B cell (primary cell): ENCODE results near the gene RREB1. TPM values are rescaled to one million over a fixed set of nuclear protein-coding genes. Genes with fewer than 3 reads are reported as not detected.

Experiments used
- ATAC-seq: fragments of 200-7000 bp; cut with Tn5 transposase; one replicate; pipeline ENCODE4 v1.10.0; 2021; ENCODE audit warnings: low read depth, mild to moderate bottlenecking, moderate number of reproducible peaks, moderate library complexity
- CTCF ChIA-PET: fragments of 350-600 bp; sonication (Branson Sonifier 250); formaldehyde crosslinking; loops from one replicate; lab custom pipeline; 2021; ENCODE audit warnings: antibody characterized with exemption, inconsistent platforms; lab: Charles Lee
- POLR2A ChIA-PET: fragments of 350-600 bp; sonication (Branson Sonifier 250); formaldehyde crosslinking; loops from one replicate; lab custom pipeline; 2021; ENCODE audit warnings: antibody characterized with exemption; lab: Charles Lee
- DNase-seq: peaks from one replicate; pipeline ENCODE4 v3.0.0; 2013
- H2AFZ ChIP-seq: 2 replicates; pipeline ENCODE4 v1.6.1; 2012; ENCODE audit warnings: mild to moderate bottlenecking, low read depth, low read length; ENCODE audit not compliant: insufficient read depth, poor library complexity, severe bottlenecking
- H3K27ac ChIP-seq, 2 donors: 1 replicate in 1 of 2; 2 replicates in 1 of 2; pipeline ENCODE4 v1.5.1; 2012 to 2013; ENCODE audit warnings: low read length in 2 of 2, mild to moderate bottlenecking in 2 of 2, moderate library complexity in 1 of 2
- H3K27me3 ChIP-seq, 4 experiments: fragments of 200-600 bp in 1 of 4; sonication (generic) in 1 of 4; replicated peaks in 1 of 4; 1 replicate in 2 of 4; 2 replicates in 2 of 4; pipeline versions ENCODE4 v1.6.1 to v1.7.0; 2013 to 2016; ENCODE audit warnings: low read length in 3 of 4, mild to moderate bottlenecking in 2 of 4, mixed read lengths in 1 of 4, moderate library complexity in 1 of 4; ENCODE audit not compliant: insufficient read depth in 4 of 4, control insufficient read depth in 3 of 4; ENCODE audit errors: control extremely low read depth in 1 of 4
- H3K36me3 ChIP-seq, 2 experiments: replicated peaks in 1 of 2; 1 replicate in 1 of 2; 2 replicates in 1 of 2; pipeline versions ENCODE4 v1.6.1 to v1.7.1; 2013; ENCODE audit warnings: low read length in 1 of 2; ENCODE audit not compliant: insufficient read depth in 2 of 2, control insufficient read depth in 1 of 2; ENCODE audit errors: control extremely low read depth in 1 of 2, extremely low read depth in 1 of 2
- H3K4me1 ChIP-seq, 2 donors: fragments of 200-600 bp in 1 of 2; sonication (generic) in 1 of 2; 1 replicate in 1 of 2; 2 replicates in 1 of 2; pipeline versions ENCODE4 v1.5.1 to v1.6.1; 2013 to 2017; ENCODE audit warnings: low read length in 2 of 2; ENCODE audit not compliant: control insufficient read depth in 2 of 2, insufficient read depth in 2 of 2
- H3K4me2 ChIP-seq: replicated peaks from 2 replicates; pipeline ENCODE3; 2012; ENCODE audit warnings: mild to moderate bottlenecking, low read depth, low read length; ENCODE audit not compliant: poor library complexity, severe bottlenecking
- H3K4me3 ChIP-seq, 5 experiments: fragments of 200-600 bp in 1 of 5; sonication (generic) in 1 of 5; 1 replicate in 3 of 5; 2 replicates in 2 of 5; pipeline versions ENCODE4 v1.5.1 to v1.7.0; 2011 to 2016; ENCODE audit warnings: low read length in 4 of 5, mild to moderate bottlenecking in 4 of 5, low read depth in 2 of 5, control low read depth in 1 of 5, moderate library complexity in 1 of 5; ENCODE audit not compliant: insufficient read depth in 1 of 5; ENCODE audit errors: control extremely low read depth in 1 of 5, extremely low read depth in 1 of 5
- H3K79me2 ChIP-seq: fragments of 200-600 bp; sonication (generic); one replicate; pipeline ENCODE4 v1.6.0; 2016; ENCODE audit warnings: low read length; ENCODE audit not compliant: control insufficient read depth, insufficient read depth
- H3K9ac ChIP-seq: fragments of 200-600 bp; sonication (generic); 2 replicates; pipeline ENCODE4 v1.6.1; 2017; ENCODE audit warnings: mild to moderate bottlenecking, low read length, moderate library complexity
- H3K9me3 ChIP-seq, 3 donors: one replicate each; pipeline versions ENCODE4 v1.6.1 to v1.7.1; 2013; ENCODE audit warnings: low read length in 2 of 3; ENCODE audit not compliant: control insufficient read depth in 2 of 3, insufficient read depth in 1 of 3; ENCODE audit errors: control extremely low read depth in 1 of 3
- H4K20me1 ChIP-seq: 2 replicates; pipeline ENCODE4 v1.6.0; 2012; ENCODE audit warnings: mild to moderate bottlenecking, low read length; ENCODE audit not compliant: insufficient read depth, control insufficient read depth, poor library complexity, severe bottlenecking
- H3K27ac Mint-ChIP-seq: one replicate; pipeline ENCODE4 v1.8.0; 2021; ENCODE audit warnings: mixed read lengths
- H3K27me3 Mint-ChIP-seq: one replicate; pipeline ENCODE4 v1.8.0; 2021; ENCODE audit warnings: mixed read lengths
- H3K4me1 Mint-ChIP-seq: one replicate; pipeline ENCODE4 v1.8.0; 2021; ENCODE audit warnings: mixed read lengths
- H3K4me3 Mint-ChIP-seq: one replicate; pipeline ENCODE4 v1.8.0; 2021; ENCODE audit warnings: mixed read lengths
- H3K9me3 Mint-ChIP-seq: one replicate; pipeline ENCODE4 v1.8.0; 2022; ENCODE audit warnings: mixed read lengths; ENCODE audit not compliant: insufficient read depth
- EZH2 ChIP-seq: IDR thresholded peaks from 2 replicates; pipeline ENCODE4 v1.6.1; 2012; ENCODE audit warnings: borderline replicate concordance, low read depth, mild to moderate bottlenecking, moderate library complexity, low read length; ENCODE audit not compliant: insufficient read depth, poor library complexity, severe bottlenecking
- WGBS: methylation state at CpG from one replicate; pipeline ENCODE4 v1.1.5; 2013; ENCODE audit warnings: missing lambda C conversion rate; ENCODE audit not compliant: insufficient coverage; 5-methylcytosine and 5-hydroxymethylcytosine counted together
- intact Hi-C: fragments of 100-400 bp; cut with micrococcal nuclease; formaldehyde crosslinking; loops from one replicate; pipeline ENCODE4 v1.10.0; 2022
- polyA plus RNA-seq: library from polyadenylated mRNA; depleted of rRNA; stranded (reverse); fragments of >200 nt; gene quantifications from 2 replicates; pipeline ENCODE4 v1.2.3, GENCODE V29; 2012
- total RNA-seq, 2 donors: library from RNA; stranded (reverse); fragments of 120-200 nt in 1 of 2; gene quantifications; 1 replicate in 1 of 2; 2 replicates in 1 of 2; pipeline versions ENCODE4 v1.2.3 to v1.2.4, GENCODE V29; 2013 to 2022
- TF ChIP-seq, protein P1 (sequence below): fragments of 200-600 bp; IDR thresholded peaks from one replicate; pipeline ENCODE4 v1.8.0; 2022; ENCODE audit warnings: antibody characterized with exemption, mild to moderate bottlenecking

RREB1 gene
- total and polyA plus RNA-seq, 2 donors (not counting 1 experiment from before 2014, with no cell fraction given): 10.4 to 58.6 TPM

DNA sequence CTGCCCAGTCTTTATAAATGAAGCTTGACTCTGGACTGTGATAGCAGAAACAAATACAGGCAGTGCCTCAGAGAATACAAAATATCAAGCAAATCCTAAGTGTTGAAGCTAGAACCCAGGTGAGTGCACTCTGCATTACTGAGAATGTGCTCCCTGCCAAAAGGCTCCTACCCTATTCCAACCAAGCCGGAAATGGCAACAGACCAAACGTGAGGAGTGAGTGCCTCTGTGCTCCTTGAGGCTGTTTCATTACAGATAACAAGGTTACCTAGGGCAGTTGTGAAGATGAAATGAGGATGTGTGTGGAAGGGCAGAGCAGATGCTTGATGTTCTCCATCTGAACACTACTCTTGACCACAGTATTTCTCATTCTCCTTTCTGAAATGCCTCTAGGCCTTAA is 175.9 kb downstream of the RREB1 start:
- Mint-ChIP-seq H3K4me1 (peaks cover 11% of the 10 kb centered on the region), H3K4me3 (no peak overlapping the region), H3K9me3 (no peaks in the 10 kb centered on the region), H3K27ac (no peak overlapping the region), H3K27me3 (no peaks in the 10 kb centered on the region)
- Histone ChIP-seq H3K4me2 (no peak overlapping the region), H3K4me1 (peaks cover 11 to 13% of the 10 kb centered on the region in 2 donors), H3K27me3 (no peaks in the 10 kb centered on the region), H3K9ac (no peak overlapping the region), H3K36me3 (peaks cover 2 to 31% of the 10 kb centered on the region in 2 experiments), H3K79me2 (no peaks in the 10 kb centered on the region), H3K27ac (no peak overlapping the region), H3K9me3 (no peaks in the 10 kb centered on the region), H3K4me3 (no peak overlapping the region), H4K20me1 (no peaks in the 10 kb centered on the region), H2AFZ (no peak overlapping the region)
- no peak for DNase-seq
- CTCF ChIA-PET: interaction anchor here (0.9 to 1.6 kb wide), 3 partner anchors 8 to 106 kb away, joined by 3 to 4 read pairs (median 4); partner anchors contain the start of genes CAGE1 and RIOK1
- ATAC-seq: no peak
- TF ChIP-seq EZH2: no peak
- TF ChIP-seq, protein P1, sequence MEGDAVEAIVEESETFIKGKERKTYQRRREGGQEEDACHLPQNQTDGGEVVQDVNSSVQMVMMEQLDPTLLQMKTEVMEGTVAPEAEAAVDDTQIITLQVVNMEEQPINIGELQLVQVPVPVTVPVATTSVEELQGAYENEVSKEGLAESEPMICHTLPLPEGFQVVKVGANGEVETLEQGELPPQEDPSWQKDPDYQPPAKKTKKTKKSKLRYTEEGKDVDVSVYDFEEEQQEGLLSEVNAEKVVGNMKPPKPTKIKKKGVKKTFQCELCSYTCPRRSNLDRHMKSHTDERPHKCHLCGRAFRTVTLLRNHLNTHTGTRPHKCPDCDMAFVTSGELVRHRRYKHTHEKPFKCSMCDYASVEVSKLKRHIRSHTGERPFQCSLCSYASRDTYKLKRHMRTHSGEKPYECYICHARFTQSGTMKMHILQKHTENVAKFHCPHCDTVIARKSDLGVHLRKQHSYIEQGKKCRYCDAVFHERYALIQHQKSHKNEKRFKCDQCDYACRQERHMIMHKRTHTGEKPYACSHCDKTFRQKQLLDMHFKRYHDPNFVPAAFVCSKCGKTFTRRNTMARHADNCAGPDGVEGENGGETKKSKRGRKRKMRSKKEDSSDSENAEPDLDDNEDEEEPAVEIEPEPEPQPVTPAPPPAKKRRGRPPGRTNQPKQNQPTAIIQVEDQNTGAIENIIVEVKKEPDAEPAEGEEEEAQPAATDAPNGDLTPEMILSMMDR: no peak
- WGBS: 20% methylated on average over 1 of the region's 2 CpGs
- intact Hi-C loops: no loop called here
- POLR2A ChIA-PET: no interaction called here

GRCh38 chr6:7285416-7285815 is 177.7 kb downstream of the RREB1 start:
- Mint-ChIP-seq H3K4me3 (no peak overlapping the region), H3K4me1 (peaks cover 8% of the 10 kb centered on the region), H3K9me3 (no peaks in the 10 kb centered on the region), H3K27me3 (no peaks in the 10 kb centered on the region), H3K27ac (no peak overlapping the region)
- Histone ChIP-seq H3K4me2 (no peak overlapping the region), H3K79me2 (no peaks in the 10 kb centered on the region), H4K20me1 (no peaks in the 10 kb centered on the region), H3K9me3 (no peaks in the 10 kb centered on the region), H3K27ac (no peak overlapping the region), H3K36me3 (peaks cover 4 to 49% of the 10 kb centered on the region in 2 experiments), H3K4me1 (peaks cover 7 to 10% of the 10 kb centered on the region in 2 donors), H3K27me3 (no peaks in the 10 kb centered on the region), H3K9ac (no peak overlapping the region), H3K4me3 (no peak overlapping the region), H2AFZ (no peak overlapping the region)
- ATAC-seq (no peak), DNase-seq (no peak)
- intact Hi-C loops: no loop called here
- WGBS: 98% methylated on average over 5 of the region's 6 CpGs
- ChIA-PET POLR2A (interaction anchor here (0.7 kb wide), 2 partner anchors 9 to 40 kb away, joined by 3 read pairs; no protein-coding TSS in a partner anchor), CTCF (interaction anchor here (0.7 to 3.7 kb wide), 4 partner anchors 10 to 325 kb away, joined by 3 to 16 read pairs (median 4); partner anchors contain the start of genes CAGE1 and RIOK1)
- TF ChIP-seq, protein P1: no peak
- TF ChIP-seq EZH2: no peak
